Measurements from ENCODE around the gene CATSPERD. TPM values are rescaled to one million over a fixed set of nuclear protein-coding genes. Genes with fewer than 3 reads are reported as not detected.

CATSPERD gene
- total and polyA plus RNA-seq, 9 of the 15 experiments (the other 6 are each of a cell fraction or from before 2014, with no cell fraction given) = not detected

GRCh38 chr19:5681391-5682106 is 38.9 kb upstream of the CATSPERD start:
- H3K4me2 ChIP-seq (ENCODE audit: insufficient read depth, low read length) = peak overlapping the region; percentile 99
- H3K4me1 ChIP-seq (replicated peaks in 1 of 2; ENCODE audit: control insufficient read depth in 2 of 2, insufficient read depth in 2 of 2, low read length in 2 of 2) = peaks cover 25 to 68% of the 10 kb centered on the region in 2 experiments
- H3K27me3 ChIP-seq (ENCODE audit: control insufficient read depth in 2 of 2, insufficient read depth in 2 of 2, low read length in 2 of 2) = no peaks in the 10 kb centered on the region
- no peak overlapping the region; the same call in 1 of the 3 replicates for H3K27ac ChIP-seq (ENCODE audit: extremely low read depth, low read depth, low read length)
- ChIA-PET POLR2A (interaction anchor here (1.0 to 1.7 kb wide), 4 partner anchors 9 to 110 kb away, joined by 3 to 11 read pairs (median 5); partner anchors contain the start of genes CATSPERD, DUS3L and LONP1), CTCF (ENCODE audit: low intra/inter-chr PET ratio) (interaction anchor here (0.6 kb wide), 1 partner anchor 12 kb away, joined by 6 read pairs; no protein-coding TSS in a partner anchor)
- H2AFZ ChIP-seq (ENCODE audit: low read depth, low read length) = peak overlapping the region; percentile 100
- no TSS peak for BruUV-seq (replicated peaks)
- no peaks in the 10 kb centered on the region for H3K9me1 ChIP-seq (ENCODE audit: control insufficient read depth, insufficient read depth, low read length)
- peaks cover 12% of the 10 kb centered on the region for H3K79me2 ChIP-seq (ENCODE audit: control insufficient read depth, insufficient read depth, low read length)
- no peak for ATAC-seq
- H4K20me1 ChIP-seq (replicated peaks; ENCODE audit: control insufficient read depth, insufficient read depth, low read length) = peaks cover 6% of the 10 kb centered on the region; the same call in 1 of the 2 replicates
- intact Hi-C loops (cut with micrococcal nuclease) (loop anchor here (10.0 kb wide), 1 partner anchor 57 kb away; the partner anchor contains the start of genes SAFB and SAFB2), in situ Hi-C loops (cut with MboI) (no loop called here)
- WGBS (ENCODE audit: insufficient coverage, low coverage, missing lambda C conversion rate) = 31% methylated on average over 17 of the region's 17 CpGs
- H3K9ac ChIP-seq (ENCODE audit: insufficient read depth in 1 of 2, low read depth in 2 of 2, low read length in 2 of 2) = peak overlapping the region; percentile 93 to 100; a peak in 3 of 4 replicates
- no peak for DNase-seq (ENCODE audit: extremely low read depth in 1 of 4, low spot score in 3 of 4)
- FAIRE-seq = no peak
- H3K4me3 ChIP-seq = peak overlapping the region; percentile 94
- no peaks in the 10 kb centered on the region for H3K9me3 ChIP-seq (replicated peaks; ENCODE audit: control insufficient read depth, insufficient read depth, low read depth, low read length)
- peaks cover 17% of the 10 kb centered on the region; the same call in 2 of the 3 replicates for H3K36me3 ChIP-seq (ENCODE audit: control insufficient read depth, insufficient read depth, low read length)
- TF ChIP-seq SOX6 (IDR thresholded peaks at IDR 0.05) (no peak), IRF9 (tag; IDR thresholded peaks at IDR 0.05) (no peak), NFATC3 (IDR thresholded peaks at IDR 0.05) (no peak), ZNF354B (CRISPR knock-in tag; IDR thresholded peaks at IDR 0.05) (no peak), CHD4 (IDR thresholded peaks at IDR 0.05; ENCODE audit: insufficient read depth, insufficient replicate concordance, low read depth, low read length, poor library complexity, severe bottlenecking) (no peak), UBTF (IDR thresholded peaks at IDR 0.05; ENCODE audit: borderline replicate concordance in 1 of 2, low read depth in 2 of 2, low read length in 2 of 2) (no peak), ERF (CRISPR knock-in tag; IDR thresholded peaks at IDR 0.05) (no peak), CHCHD3 (CRISPR knock-in tag; IDR thresholded peaks at IDR 0.05) (no peak), POLR2AphosphoS5 (IDR thresholded peaks at IDR 0.05; ENCODE audit: control insufficient read depth, insufficient read depth, low read depth, low read length) (no peak), KDM5B (IDR thresholded peaks at IDR 0.05; ENCODE audit: insufficient replicate concordance, low read depth, low read length) (no peak), THRAP3 (IDR thresholded peaks at IDR 0.05; ENCODE audit: borderline replicate concordance) (no peak), KAT8 (IDR thresholded peaks at IDR 0.05; ENCODE audit: low read depth) (no peak), RBM34 (IDR thresholded peaks at IDR 0.05; ENCODE audit: borderline replicate concordance, insufficient read depth, low read length) (no peak), PTBP1 (IDR thresholded peaks at IDR 0.05; ENCODE audit: low read depth, low read length) (no peak), PURB (CRISPR knock-in tag; IDR thresholded peaks at IDR 0.05; ENCODE audit: low read depth) (no peak), GATAD2B (IDR thresholded peaks at IDR 0.05; ENCODE audit: borderline replicate concordance) (no peak), CGGBP1 (CRISPR knock-in tag; IDR thresholded peaks at IDR 0.05) (no peak), ZBTB8A (IDR thresholded peaks at IDR 0.05; ENCODE audit: partially characterized antibody) (no peak)

Measured in K562 (cell line).